ENCODE data around the gene SCIMP.
A peak's percentile ranks its signal among the peaks of the same experiment; 100 is the strongest.
"Not testable (repeated sequence)": the region's sequence is repeated elsewhere in the genome, so short reads cannot be mapped to it uniquely, and the experiment has no call there.

Gene SCIMP

DNA sequence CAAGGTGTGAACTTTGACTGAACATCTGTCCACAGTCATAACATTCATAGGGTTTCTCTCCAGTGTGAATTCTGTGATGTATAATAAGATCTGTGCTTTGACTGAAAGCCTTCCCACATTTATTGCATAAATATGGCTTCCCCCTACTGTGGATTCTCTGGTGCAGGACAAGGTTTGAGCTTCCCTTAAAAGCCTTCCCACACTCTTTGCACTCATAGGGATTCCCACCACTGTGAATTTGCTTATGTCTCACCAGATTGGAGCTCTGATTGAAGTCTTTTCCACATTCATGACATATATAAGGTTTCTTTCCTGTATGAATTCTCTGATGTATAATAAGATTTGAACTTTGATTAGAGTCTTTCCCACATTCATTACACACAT lies 51.3 kb downstream of the SCIMP start:
- DNase-seq, result no peak

- no peak for DNase-seq
These were observed 51.9 kb downstream of the SCIMP start for GRCh38 chr17:5182597-5183409.

- DNase-seq, result no peak
These were observed 53.0 kb downstream of the SCIMP start for GRCh38 chr17:5181509-5182305.

DNA sequence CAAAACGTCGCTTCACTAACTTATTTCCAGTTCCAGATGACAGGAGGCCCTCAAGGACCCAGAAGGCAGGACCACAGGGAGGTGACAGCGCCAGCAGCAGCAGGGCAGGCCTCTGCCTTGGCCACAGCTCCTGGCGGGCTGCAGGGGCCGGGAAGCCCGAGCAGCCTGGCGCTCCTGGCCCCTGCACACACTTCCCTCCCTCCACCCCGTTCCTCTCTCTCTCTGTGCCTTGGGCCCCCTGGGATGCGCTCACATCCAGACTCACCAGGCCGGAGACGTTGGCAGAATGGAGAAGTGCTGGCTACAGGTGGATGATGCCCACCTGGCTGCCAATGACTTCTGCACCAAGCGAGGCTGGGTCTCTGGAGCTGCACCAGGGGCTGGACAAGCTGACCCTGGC lies 55.7 kb downstream of the SCIMP start:
- DNase-seq, result no peak

- not testable (repeated sequence) for DNase-seq
These were observed 59.6 kb downstream of the SCIMP start for GRCh38 chr17:5175027-5175426.

DNA sequence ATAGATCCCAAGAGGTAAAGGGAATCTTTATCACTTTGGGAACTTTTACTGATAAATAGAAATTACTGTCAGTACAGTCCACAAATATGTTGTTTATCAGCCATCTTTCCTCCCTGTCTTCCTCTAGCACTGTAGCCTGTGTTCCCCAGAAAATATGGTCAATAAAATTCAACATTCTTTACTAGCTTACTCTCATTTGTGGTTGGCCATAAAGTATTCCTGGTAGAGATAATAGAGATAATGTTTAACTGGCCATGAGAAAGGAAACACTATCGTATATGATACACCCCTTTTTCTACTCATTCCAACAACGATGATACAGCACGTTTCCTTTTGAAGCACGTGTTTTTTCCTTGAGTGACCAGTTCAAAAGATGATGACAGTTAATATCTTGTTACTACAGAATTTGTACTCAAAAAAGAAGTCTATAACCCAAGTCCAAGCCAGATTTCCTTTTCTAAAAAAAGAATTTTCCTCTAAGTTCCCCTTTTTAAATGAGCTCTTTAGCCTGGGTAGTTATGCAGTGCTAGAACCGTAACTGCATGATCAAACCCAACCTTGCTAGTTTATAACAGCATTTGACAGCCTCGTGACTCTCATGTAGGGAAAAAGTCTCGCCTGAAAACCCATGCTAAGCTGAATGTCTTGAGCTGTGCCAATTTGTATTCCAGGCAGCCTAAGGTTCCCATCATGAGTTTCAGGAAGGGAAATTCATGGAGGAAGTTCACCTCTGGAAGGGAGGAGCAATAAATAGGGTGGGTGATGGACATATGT lies 68.7 kb downstream of the SCIMP start:
- DNase-seq, result not testable (repeated sequence)

- DNase-seq, result peak; percentile 5
These were observed 70.2 kb downstream of the SCIMP start for GRCh38 chr17:5164436-5164835.

- DNase-seq, result not testable (repeated sequence)
These were observed 72.9 kb downstream of the SCIMP start for GRCh38 chr17:5161793-5162192.

- not testable (repeated sequence) for DNase-seq
These were observed 74.0 kb downstream of the SCIMP start for GRCh38 chr17:5160702-5161101.

All from NCI-H524 treated with DMSO at 0.1 percent for 48 hours (cell line).